Mesothelial cell of epicardium (in vitro differentiated cells): ENCODE measurements around the gene CACNA1A. TPM values are rescaled to one million over a fixed set of nuclear protein-coding genes. Genes with fewer than 3 reads are reported as not detected.

Experiments
- DNase-seq, 2 experiments: peaks; one replicate each; pipeline ENCODE4 v3.0.0; 2021; ENCODE audit warnings: low spot score in 2 of 2; ENCODE audit not compliant: unreplicated experiment in 2 of 2
- H3K27ac Mint-ChIP-seq: 2 replicates; pipeline ENCODE4 v1.8.0; 2021; ENCODE audit warnings: mixed read lengths
- H3K27me3 Mint-ChIP-seq: 2 replicates; pipeline ENCODE4 v1.8.0; 2021; ENCODE audit warnings: low read depth, mixed read lengths
- H3K36me3 Mint-ChIP-seq: 2 replicates; pipeline ENCODE4 v1.8.0; 2021; ENCODE audit warnings: mixed read lengths
- H3K4me1 Mint-ChIP-seq: 2 replicates; pipeline ENCODE4 v1.8.0; 2021; ENCODE audit warnings: mixed read lengths
- H3K4me3 Mint-ChIP-seq: 2 replicates; pipeline ENCODE4 v1.8.0; 2021; ENCODE audit warnings: mild to moderate bottlenecking, moderate library complexity, mixed read lengths
- H3K9me3 Mint-ChIP-seq: 2 replicates; pipeline ENCODE4 v1.8.0; 2021; ENCODE audit warnings: mixed read lengths
- CTCF ChIP-seq: fragments of 200-600 bp; sonication (generic); IDR thresholded peaks from one replicate; pipeline ENCODE4 v1.5.0; 2021; ENCODE audit warnings: antibody characterized with exemption; ENCODE audit not compliant: unreplicated experiment
- total RNA-seq: library from RNA; stranded (reverse); gene quantifications from 3 replicates; pipeline ENCODE4 v1.2.1, GENCODE V29; 2021

CACNA1A gene
- total RNA-seq, 1 donor from 2014 or later = 1.0 TPM

DNA sequence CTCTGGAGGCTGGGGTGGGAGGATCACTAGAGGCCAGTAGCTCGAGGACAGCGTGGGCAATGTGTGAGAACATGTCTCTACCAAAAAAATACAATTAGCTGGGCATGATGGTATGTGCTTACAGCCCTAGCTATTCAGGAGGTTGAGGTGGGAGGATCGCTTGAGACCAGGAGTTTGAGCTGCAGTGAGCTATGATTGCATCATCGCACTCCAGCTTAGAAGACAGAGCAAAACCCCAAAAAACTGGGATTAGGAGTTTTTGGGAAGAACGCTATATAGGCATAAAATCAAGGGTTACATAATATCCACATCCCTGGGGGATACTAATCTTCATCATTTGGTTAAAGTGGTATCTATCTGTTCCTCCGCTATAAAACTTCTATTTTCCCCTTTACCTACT lies 155.5 kb downstream of the CACNA1A start:
- Mint-ChIP-seq H3K27ac (no peak overlapping the region), H3K4me3 (no peak overlapping the region), H3K27me3 (peaks cover 8% of the 10 kb centered on the region), H3K4me1 (no peaks in the 10 kb centered on the region), H3K9me3 (peaks cover 5% of the 10 kb centered on the region), H3K36me3 (no peaks in the 10 kb centered on the region)
- DNase-seq = no peak
- no peak for TF ChIP-seq CTCF

- H3K4me1 Mint-ChIP-seq = no peaks in the 10 kb centered on the region
- H3K4me3 Mint-ChIP-seq = no peak overlapping the region
- peaks cover 5% of the 10 kb centered on the region for H3K9me3 Mint-ChIP-seq
- DNase-seq = no peak
- H3K27me3 Mint-ChIP-seq = peaks cover 5% of the 10 kb centered on the region
- TF ChIP-seq CTCF = no peak
- H3K27ac Mint-ChIP-seq = no peak overlapping the region
- H3K36me3 Mint-ChIP-seq = no peaks in the 10 kb centered on the region
Observed at GRCh38 chr19:13350072-13350471, 156.2 kb downstream of the CACNA1A start.

DNA sequence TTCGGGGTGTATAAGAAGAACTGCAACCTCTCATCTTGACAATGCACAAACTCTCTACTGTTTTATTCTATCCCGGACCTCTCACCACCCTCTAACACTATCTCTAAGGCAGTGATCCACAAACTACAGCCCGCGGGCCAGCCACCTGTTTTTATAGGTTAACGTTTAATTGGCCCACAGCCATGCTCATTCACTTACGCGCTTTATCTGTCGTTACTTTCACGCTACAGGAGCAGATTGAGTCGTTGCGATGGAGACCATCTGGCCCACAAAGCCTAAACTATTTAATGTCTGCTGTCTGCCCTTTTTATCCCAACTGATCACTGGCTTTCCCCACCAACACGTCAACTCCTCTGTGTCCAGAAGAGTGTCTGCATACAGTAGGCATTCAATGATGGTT lies 158.9 kb downstream of the CACNA1A start:
- DNase-seq = no peak
- Mint-ChIP-seq H3K4me3 (no peak overlapping the region), H3K9me3 (peaks cover 5% of the 10 kb centered on the region), H3K27me3 (no peaks in the 10 kb centered on the region), H3K36me3 (no peaks in the 10 kb centered on the region), H3K4me1 (no peaks in the 10 kb centered on the region), H3K27ac (no peak overlapping the region)
- no peak for TF ChIP-seq CTCF

- H3K27me3 Mint-ChIP-seq = peaks cover 13% of the 10 kb centered on the region
- TF ChIP-seq CTCF = no peak
- no peak for DNase-seq
- no peaks in the 10 kb centered on the region for H3K9me3 Mint-ChIP-seq
- no peaks in the 10 kb centered on the region for H3K36me3 Mint-ChIP-seq
- H3K4me3 Mint-ChIP-seq = no peak overlapping the region
- H3K27ac Mint-ChIP-seq = no peak overlapping the region
- no peaks in the 10 kb centered on the region for H3K4me1 Mint-ChIP-seq
Observed at GRCh38 chr19:13343514-13343913, 162.8 kb downstream of the CACNA1A start.

DNA sequence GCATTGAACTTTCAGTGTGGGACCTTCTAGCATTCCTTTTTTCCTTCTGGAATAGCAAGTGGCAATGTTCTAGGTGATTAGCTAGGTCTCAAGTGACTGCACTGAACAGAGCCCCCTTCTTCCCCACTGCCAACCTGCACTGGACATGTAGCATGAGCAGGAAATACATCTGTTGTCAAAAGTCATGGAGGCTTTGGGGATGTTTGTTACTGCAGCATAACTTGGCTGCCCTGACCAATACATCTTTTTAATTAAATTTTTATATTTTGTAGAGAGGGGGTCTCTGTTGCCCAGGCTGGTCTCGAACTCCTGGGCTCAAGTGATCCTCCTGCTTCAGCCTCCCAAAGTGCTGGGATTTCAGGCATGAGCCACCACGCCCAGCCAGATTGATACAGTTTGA lies 163.6 kb downstream of the CACNA1A start:
- Mint-ChIP-seq H3K4me1 (no peaks in the 10 kb centered on the region), H3K36me3 (no peaks in the 10 kb centered on the region), H3K4me3 (no peak overlapping the region), H3K27me3 (peaks cover 17% of the 10 kb centered on the region), H3K9me3 (no peaks in the 10 kb centered on the region), H3K27ac (no peak overlapping the region)
- DNase-seq = no peak
- no peak for TF ChIP-seq CTCF

DNA sequence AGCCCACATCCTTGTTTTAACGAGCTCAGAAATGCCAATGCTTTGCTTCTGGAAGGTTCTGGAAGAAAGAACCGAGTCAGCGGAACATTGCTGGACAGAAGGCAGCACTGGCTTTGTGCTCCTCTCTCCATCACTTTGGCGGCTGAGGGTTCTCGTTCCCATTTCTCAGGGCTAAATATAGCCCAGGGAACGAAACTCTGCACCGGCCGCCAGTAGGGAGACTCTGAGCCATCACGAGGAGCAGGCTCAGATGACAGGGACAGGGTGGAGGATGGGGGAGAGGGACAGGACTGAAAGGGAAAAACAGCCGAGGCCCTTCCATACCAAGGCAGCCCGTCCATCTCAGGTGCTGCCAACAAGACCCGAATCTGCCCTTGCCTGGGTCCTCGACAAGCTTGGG lies 166.4 kb downstream of the CACNA1A start:
- Mint-ChIP-seq H3K27me3 (peaks cover 29% of the 10 kb centered on the region), H3K4me1 (no peaks in the 10 kb centered on the region), H3K9me3 (no peaks in the 10 kb centered on the region), H3K4me3 (no peak overlapping the region), H3K36me3 (no peaks in the 10 kb centered on the region), H3K27ac (no peak overlapping the region)
- no peak for TF ChIP-seq CTCF
- no peak for DNase-seq
